Neural progenitor cell (in vitro differentiated cells): Measurements from ENCODE around the gene CACNA1C.

ENCODE experiments used
- EZH2 ChIP-seq: fragments of 200-600 bp; sonication (generic); IDR thresholded peaks from 2 replicates; pipeline ENCODE4 v1.6.1; 2017; ENCODE audit warnings: antibody characterized with exemption, mild to moderate bottlenecking, moderate library complexity
- EZH2phosphoT487 ChIP-seq: fragments of 200-600 bp; sonication (generic); IDR thresholded peaks from 2 replicates; pipeline ENCODE4 v1.6.1; 2017; ENCODE audit warnings: antibody characterized with exemption
- TF ChIP-seq, protein P1 (sequence below): fragments of 200-600 bp; sonication (generic); IDR thresholded peaks from 2 replicates; pipeline ENCODE4 v1.5.1; 2017; ENCODE audit warnings: antibody characterized with exemption, mild to moderate bottlenecking

DNA sequence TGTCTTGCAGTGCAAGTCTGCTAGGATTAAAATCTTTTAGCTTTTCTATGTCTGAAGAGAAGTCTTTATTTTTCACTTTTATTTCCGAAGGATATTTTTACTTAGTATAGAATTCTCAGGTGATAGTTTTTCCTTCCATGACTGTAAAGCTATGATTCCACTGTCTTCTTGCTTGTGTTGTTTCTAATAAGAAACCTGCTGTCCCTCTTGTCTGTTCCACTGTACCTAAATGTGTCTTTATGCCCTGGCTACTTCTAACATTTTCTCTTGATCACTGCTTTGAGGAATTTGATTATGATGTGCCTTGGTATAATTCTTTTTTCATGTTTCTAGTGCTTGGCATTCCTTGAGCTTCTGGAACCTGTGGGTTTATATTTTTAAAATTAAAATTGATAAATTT is 228.7 kb downstream of the CACNA1C start:
- TF ChIP-seq, protein P1, sequence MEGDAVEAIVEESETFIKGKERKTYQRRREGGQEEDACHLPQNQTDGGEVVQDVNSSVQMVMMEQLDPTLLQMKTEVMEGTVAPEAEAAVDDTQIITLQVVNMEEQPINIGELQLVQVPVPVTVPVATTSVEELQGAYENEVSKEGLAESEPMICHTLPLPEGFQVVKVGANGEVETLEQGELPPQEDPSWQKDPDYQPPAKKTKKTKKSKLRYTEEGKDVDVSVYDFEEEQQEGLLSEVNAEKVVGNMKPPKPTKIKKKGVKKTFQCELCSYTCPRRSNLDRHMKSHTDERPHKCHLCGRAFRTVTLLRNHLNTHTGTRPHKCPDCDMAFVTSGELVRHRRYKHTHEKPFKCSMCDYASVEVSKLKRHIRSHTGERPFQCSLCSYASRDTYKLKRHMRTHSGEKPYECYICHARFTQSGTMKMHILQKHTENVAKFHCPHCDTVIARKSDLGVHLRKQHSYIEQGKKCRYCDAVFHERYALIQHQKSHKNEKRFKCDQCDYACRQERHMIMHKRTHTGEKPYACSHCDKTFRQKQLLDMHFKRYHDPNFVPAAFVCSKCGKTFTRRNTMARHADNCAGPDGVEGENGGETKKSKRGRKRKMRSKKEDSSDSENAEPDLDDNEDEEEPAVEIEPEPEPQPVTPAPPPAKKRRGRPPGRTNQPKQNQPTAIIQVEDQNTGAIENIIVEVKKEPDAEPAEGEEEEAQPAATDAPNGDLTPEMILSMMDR = no peak
- no peak for TF ChIP-seq EZH2phosphoT487
- no peak for TF ChIP-seq EZH2
